Measurements from ENCODE around the gene NEMP2.
"Not testable (repeated sequence)": the region's sequence is repeated elsewhere in the genome, so short reads cannot be mapped to it uniquely, and the experiment has no call there.

NEMP2 gene

GRCh38 chr2:190519975-190520767, 14.4 kb downstream of the NEMP2 start:
- DNase-seq, result no peak

GRCh38 chr2:190517468-190517867, 17.1 kb downstream of the NEMP2 start:
- no peak for DNase-seq

- DNase-seq, result no peak
Observed at GRCh38 chr2:190515687-190516086, 18.8 kb downstream of the NEMP2 start.

- DNase-seq, result no peak
Observed at GRCh38 chr2:190514676-190515075, 19.8 kb downstream of the NEMP2 start.

- DNase-seq, result no peak
Observed at GRCh38 chr2:190513877-190514276, 20.6 kb downstream of the NEMP2 start.

- no peak for DNase-seq
Observed at GRCh38 chr2:190512539-190513095, 21.9 kb downstream of the NEMP2 start.

GRCh38 chr2:190511104-190511503, 23.4 kb downstream of the NEMP2 start:
- no peak for DNase-seq

GRCh38 chr2:190509895-190510294, 24.6 kb downstream of the NEMP2 start:
- DNase-seq, result not testable (repeated sequence)

- DNase-seq, result no peak
Observed at GRCh38 chr2:190507135-190507534, 27.4 kb downstream of the NEMP2 start.

GRCh38 chr2:190506666-190507065, 27.9 kb downstream of the NEMP2 start:
- DNase-seq, result no peak

GRCh38 chr2:190505696-190506095, 28.8 kb downstream of the NEMP2 start:
- DNase-seq, result no peak

GRCh38 chr2:190504912-190505311, 29.6 kb downstream of the NEMP2 start:
- DNase-seq, result no peak

GRCh38 chr2:190503088-190503487, 31.4 kb downstream of the NEMP2 start:
- no peak for DNase-seq

GRCh38 chr2:190501702-190502407, 32.7 kb downstream of the NEMP2 start:
- DNase-seq, result no peak

GRCh38 chr2:190501231-190501630, 33.3 kb downstream of the NEMP2 start:
- no peak for DNase-seq

GRCh38 chr2:190500054-190500502, 34.4 kb downstream of the NEMP2 start:
- DNase-seq, result no peak

GRCh38 chr2:190499273-190499672, 35.2 kb downstream of the NEMP2 start:
- DNase-seq, result no peak

GRCh38 chr2:190497428-190497827, 37.1 kb downstream of the NEMP2 start:
- DNase-seq, result no peak

GRCh38 chr2:190494600-190495227, 39.8 kb downstream of the NEMP2 start:
- DNase-seq, result not testable (repeated sequence)

- DNase-seq, result no peak
Observed at GRCh38 chr2:190493095-190493494, 41.4 kb downstream of the NEMP2 start.

- DNase-seq, result no peak
Observed at GRCh38 chr2:190490502-190490901, 44.0 kb downstream of the NEMP2 start.

- DNase-seq, result no peak
Observed at GRCh38 chr2:190489475-190489874, 45.0 kb downstream of the NEMP2 start.

GRCh38 chr2:190488516-190489233, 45.8 kb downstream of the NEMP2 start:
- no peak for DNase-seq
